HepG2 (cell line): ENCODE data around the gene FKBP14. TPM values are rescaled to one million over a fixed set of nuclear protein-coding genes. Genes with fewer than 3 reads are reported as not detected.

ENCODE experiments used
- BRCA1 ChIP-seq: sonication (generic); formaldehyde crosslinking; IDR thresholded peaks from 2 replicates; pipeline ENCODE4 v1.4.0; 2020; ENCODE audit warnings: missing genetic modification reagents
- CBX1 ChIP-seq: IDR thresholded peaks from one replicate; pipeline ENCODE4 v1.6.1; 2016; ENCODE audit warnings: antibody characterized with exemption, low read depth
- E2F2 ChIP-seq: sonication (generic); formaldehyde crosslinking; IDR thresholded peaks from 2 replicates; pipeline ENCODE4 v1.4.0; 2020; ENCODE audit warnings: missing genetic modification reagents, borderline replicate concordance
- ESRRA ChIP-seq: sonication (generic); formaldehyde crosslinking; IDR thresholded peaks from 2 replicates; pipeline ENCODE4 v1.5.1; 2020; ENCODE audit warnings: mild to moderate bottlenecking, low read depth, missing genetic modification reagents
- HNF4G ChIP-seq, 2 experiments: sonication (generic) in 1 of 2; formaldehyde crosslinking in 1 of 2; IDR thresholded peaks; 2 replicates each; pipeline versions ENCODE4 v1.4.0 to v1.6.1; 2011 to 2020; ENCODE audit warnings: borderline replicate concordance in 2 of 2, low read depth in 2 of 2, mild to moderate bottlenecking in 2 of 2, low read length in 1 of 2, missing genetic modification reagents in 1 of 2, moderate library complexity in 1 of 2
- HNRNPK ChIP-seq: fragments of 200-400 bp; formaldehyde crosslinking; IDR thresholded peaks from 2 replicates; pipeline ENCODE4 v1.6.1; 2018; ENCODE audit warnings: low read length, low read depth, moderate library complexity, mild to moderate bottlenecking; ENCODE audit not compliant: poor library complexity, severe bottlenecking
- JUN ChIP-seq: sonication (generic); formaldehyde crosslinking; IDR thresholded peaks from 2 replicates; pipeline ENCODE4 v1.4.0; 2020; ENCODE audit warnings: mild to moderate bottlenecking, missing genetic modification reagents
- MTF1 ChIP-seq: sonication (generic); formaldehyde crosslinking; IDR thresholded peaks from 2 replicates; pipeline ENCODE4 v1.5.0; 2020; ENCODE audit warnings: missing genetic modification reagents
- NFE2 ChIP-seq: sonication (generic); formaldehyde crosslinking; IDR thresholded peaks from 2 replicates; pipeline ENCODE4 v1.4.0; 2020; ENCODE audit warnings: missing genetic modification reagents
- NFYC ChIP-seq: IDR thresholded peaks from 2 replicates; pipeline ENCODE4 v1.6.1; 2016; ENCODE audit warnings: missing genetic modification reagents, missing compliant biosample characterization
- POGK ChIP-seq: sonication (generic); formaldehyde crosslinking; conservative IDR thresholded peaks from 2 replicates; pipeline ENCODE4 v1.8.0; 2022; ENCODE audit warnings: mild to moderate bottlenecking, moderate library complexity, missing genetic modification reagents
- RARA ChIP-seq: IDR thresholded peaks from 2 replicates; pipeline ENCODE4 v1.6.1; 2016; ENCODE audit warnings: missing genetic modification reagents, missing compliant biosample characterization
- SMAD1 ChIP-seq: sonication (generic); formaldehyde crosslinking; IDR thresholded peaks from 2 replicates; pipeline ENCODE4 v1.4.0; 2020; ENCODE audit warnings: missing genetic modification reagents, low read depth, mild to moderate bottlenecking, borderline replicate concordance
- TBX2 ChIP-seq: sonication (generic); formaldehyde crosslinking; IDR thresholded peaks from 2 replicates; pipeline ENCODE4 v1.5.0; 2020; ENCODE audit warnings: missing genetic modification reagents, mild to moderate bottlenecking, borderline replicate concordance
- TFDP2 ChIP-seq: sonication (generic); formaldehyde crosslinking; IDR thresholded peaks from 2 replicates; pipeline ENCODE4 v1.4.0; 2020; ENCODE audit warnings: missing genetic modification reagents
- THAP11 ChIP-seq: IDR thresholded peaks from 2 replicates; pipeline ENCODE4 v1.6.1; 2016; ENCODE audit warnings: missing biosample characterization, missing genetic modification reagents
- U2AF2 ChIP-seq: fragments of 200-400 bp; formaldehyde crosslinking; IDR thresholded peaks from 2 replicates; pipeline ENCODE4 v1.6.1; 2017; ENCODE audit warnings: low read depth, mild to moderate bottlenecking, low read length
- ZBTB44 ChIP-seq: sonication (generic); formaldehyde crosslinking; IDR thresholded peaks from 2 replicates; pipeline ENCODE4 v1.4.0; 2020; ENCODE audit warnings: missing genetic modification reagents
- ZFP82 ChIP-seq: sonication (generic); formaldehyde crosslinking; IDR thresholded peaks from 2 replicates; pipeline ENCODE4 v1.5.1; 2020; ENCODE audit warnings: mild to moderate bottlenecking, missing genetic modification reagents, borderline replicate concordance
- ZMYM2 ChIP-seq: sonication (generic); formaldehyde crosslinking; IDR thresholded peaks from 2 replicates; pipeline ENCODE4 v1.8.0; 2022; ENCODE audit warnings: mild to moderate bottlenecking, missing genetic modification reagents
- ZNF10 ChIP-seq: sonication (generic); formaldehyde crosslinking; IDR thresholded peaks from 2 replicates; pipeline ENCODE4 v1.4.0; 2020; ENCODE audit warnings: mild to moderate bottlenecking, low read depth, missing genetic modification reagents, borderline replicate concordance
- ZNF44 ChIP-seq: sonication (generic); formaldehyde crosslinking; IDR thresholded peaks from 2 replicates; pipeline ENCODE4 v1.5.1; 2020; ENCODE audit warnings: mild to moderate bottlenecking, missing genetic modification reagents
- ZNF451 ChIP-seq: sonication (generic); formaldehyde crosslinking; IDR thresholded peaks from 2 replicates; pipeline ENCODE4 v1.5.0; 2020; ENCODE audit warnings: mild to moderate bottlenecking, missing genetic modification reagents
- ZNF576 ChIP-seq: sonication (generic); formaldehyde crosslinking; IDR thresholded peaks from 2 replicates; pipeline ENCODE4 v1.4.0; 2020; ENCODE audit warnings: mild to moderate bottlenecking, missing genetic modification reagents
- polyA plus RNA-seq, 8 experiments: library from polyadenylated mRNA; depleted of rRNA in 3 of 8; stranded (reverse) in 7 of 8; unstranded in 1 of 8; fragments of >200 nt; fragmentation: Illumina TruSeq in 4 of 8; extraction: Trizol in 4 of 8; gene quantifications; 2 replicates each; pipeline versions ENCODE4 v1.2.1 to v1.2.3, GENCODE V29; 2011 to 2016; ENCODE audit warnings: low read depth in 4 of 8, missing spikeins in 1 of 8, mixed read lengths in 1 of 8; ENCODE audit not compliant: insufficient read depth in 1 of 8
- total RNA-seq, 5 experiments: library from RNA; depleted of rRNA; stranded (reverse); fragments of >200 nt; fragmentation: Illumina TruSeq; extraction: Trizol; gene quantifications; 2 replicates each; pipeline ENCODE4 v1.2.3, GENCODE V29; 2016; ENCODE audit warnings: low read depth in 1 of 5

Gene FKBP14
- total and polyA plus RNA-seq, 2 of the 13 experiments (the other 11 are each of a cell fraction or from before 2014, with no cell fraction given) = 20.0 to 32.3 TPM

- TF ChIP-seq TFDP2 (CRISPR knock-in tag) (no peak), TBX2 (CRISPR knock-in tag) (no peak; the same call in 1 of the 2 replicates), THAP11 (CRISPR knock-in tag) (0 out of 2 replicates have a peak, but pooled peaks have one; percentile 15), POGK (CRISPR knock-in tag) (no peak; the same call in 1 of the 2 replicates), JUN (CRISPR knock-in tag) (no peak), HNRNPK (no peak), NFE2 (CRISPR knock-in tag) (no peak), ZFP82 (CRISPR knock-in tag) (no peak), ZNF451 (CRISPR knock-in tag) (no peak), MTF1 (CRISPR knock-in tag) (no peak), E2F2 (CRISPR knock-in tag) (no peak), ZBTB44 (no peak), ZNF10 (CRISPR knock-in tag) (no peak), U2AF2 (no peak), HNF4G (IDR thresholded peaks at IDR 0.05; ENCODE audit: borderline replicate concordance, low read depth, low read length) (no peak), HNF4G (CRISPR knock-in tag; IDR thresholded peaks at IDR 0.05; ENCODE audit: borderline replicate concordance, low read depth) (no peak), BRCA1 (CRISPR knock-in tag) (no peak), ZMYM2 (CRISPR knock-in tag) (no peak), ESRRA (CRISPR knock-in tag) (no peak), SMAD1 (CRISPR knock-in tag) (no peak), NFYC (CRISPR knock-in tag) (no peak), RARA (CRISPR knock-in tag) (no peak), CBX1 (no peak), ZNF44 (CRISPR knock-in tag) (no peak), ZNF576 (no peak)
Measured at GRCh38 chr7:29989257-29989995, 37.1 kb downstream of the FKBP14 start, which contains the start of gene SCRN1 (continued).
